Neural cell (in vitro differentiated cells): ENCODE data around the gene TBC1D9. TPM values are rescaled to one million over a fixed set of nuclear protein-coding genes. Genes with fewer than 3 reads are reported as not detected.

Source experiments
- H2AFZ ChIP-seq: fragments of 200-600, 300-800 bp; sonication (generic), shearing (Covaris generic); 2 replicates; pipeline ENCODE4 v1.6.0; 2014; ENCODE audit warnings: low read depth, mild to moderate bottlenecking, antibody characterized with exemption, low read length, moderate library complexity
- H3F3A ChIP-seq: fragments of 200-600 bp; shearing (Covaris generic); 2 replicates; pipeline ENCODE4 v1.6.1; 2016; ENCODE audit warnings: mild to moderate bottlenecking, moderate library complexity, mixed read lengths, antibody characterized with exemption, low read length; ENCODE audit not compliant: insufficient read depth, poor library complexity, severe bottlenecking
- H3K27ac ChIP-seq: fragments of 200-600, 300-800 bp; sonication (generic), shearing (Covaris generic); 2 replicates; pipeline ENCODE4 v1.5.1; 2014; ENCODE audit warnings: mild to moderate bottlenecking, low read length, moderate library complexity
- H3K27me3 ChIP-seq: fragments of 300-800, 200-600 bp; sonication (generic), shearing (Covaris generic); 2 replicates; pipeline ENCODE4 v1.6.0; 2014; ENCODE audit warnings: mild to moderate bottlenecking, low read depth, low read length, moderate library complexity; ENCODE audit not compliant: insufficient read depth
- H3K36me3 ChIP-seq: fragments of 300-800, 200-600 bp; sonication (generic), shearing (Covaris generic); 2 replicates; pipeline ENCODE4 v1.5.1; 2014; ENCODE audit warnings: mild to moderate bottlenecking, antibody characterized with exemption, low read length, moderate library complexity; ENCODE audit not compliant: insufficient read depth
- H3K4me2 ChIP-seq: fragments of 300-800, 200-600 bp; sonication (generic), shearing (Covaris generic); 2 replicates; pipeline ENCODE4 v1.6.0; 2014; ENCODE audit warnings: mild to moderate bottlenecking, low read length
- H3K4me3 ChIP-seq: fragments of 300-800, 200-600 bp; sonication (generic), shearing (Covaris generic); 2 replicates; pipeline ENCODE4 v1.5.1; 2014; ENCODE audit warnings: mild to moderate bottlenecking, low read length, moderate library complexity
- H3K79me2 ChIP-seq: fragments of 200-600 bp; shearing (Covaris generic); replicated peaks from 2 replicates; pipeline ENCODE4 v1.6.0; 2014; ENCODE audit warnings: mild to moderate bottlenecking, low read length, moderate library complexity; ENCODE audit not compliant: insufficient read depth
- H3K9ac ChIP-seq: fragments of 300-800, 200-600 bp; sonication (generic), shearing (Covaris generic); 2 replicates; pipeline ENCODE4 v1.6.1; 2016; ENCODE audit warnings: mild to moderate bottlenecking, low read length, mixed read lengths
- H3K9me2 ChIP-seq: fragments of 200-600 bp; shearing (Covaris generic); 2 replicates; pipeline ENCODE4 v1.6.1; 2016; ENCODE audit warnings: mild to moderate bottlenecking, low read length, mixed read lengths; ENCODE audit not compliant: insufficient read depth
- H3K9me3 ChIP-seq: fragments of 200-600, 300-800 bp; sonication (generic), shearing (Covaris generic); 2 replicates; pipeline ENCODE4 v1.6.1; 2016; ENCODE audit warnings: mild to moderate bottlenecking, mixed run types, low read length, moderate library complexity, mixed read lengths
- H4K20me1 ChIP-seq: fragments of 200-600 bp; shearing (Covaris generic); 2 replicates; pipeline ENCODE4 v1.6.1; 2016; ENCODE audit warnings: mild to moderate bottlenecking, mixed run types; ENCODE audit not compliant: insufficient read depth
- CTCF ChIP-seq: fragments of 450-650 bp; IDR thresholded peaks from 2 replicates; pipeline ENCODE4 v1.5.1; 2014; ENCODE audit warnings: antibody characterized with exemption, mild to moderate bottlenecking, moderate library complexity; ENCODE audit not compliant: poor library complexity, severe bottlenecking
- EP300 ChIP-seq: fragments of 450-650 bp; conservative IDR thresholded peaks from 2 replicates; pipeline ENCODE4 v1.6.1; 2014; ENCODE audit warnings: antibody characterized with exemption, mild to moderate bottlenecking, moderate library complexity; ENCODE audit not compliant: poor library complexity, severe bottlenecking
- EZH2 ChIP-seq: fragments of 200-600, 300-800 bp; shearing (Covaris generic), sonication (generic); IDR thresholded peaks from 2 replicates; pipeline ENCODE4 v1.6.1; 2014; ENCODE audit warnings: antibody characterized with exemption, low read length, borderline replicate concordance, mild to moderate bottlenecking; ENCODE audit not compliant: insufficient read depth, poor library complexity, severe bottlenecking
- MXI1 ChIP-seq: fragments of 450-650 bp; conservative IDR thresholded peaks from 2 replicates; pipeline ENCODE4 v1.6.1; 2014; ENCODE audit warnings: antibody characterized with exemption, mild to moderate bottlenecking; ENCODE audit not compliant: poor library complexity, severe bottlenecking
- POLR2AphosphoS5 ChIP-seq: IDR thresholded peaks from 2 replicates; pipeline ENCODE4 v1.6.1; 2012
- RAD21 ChIP-seq: fragments of 450-650 bp; conservative IDR thresholded peaks from 2 replicates; pipeline ENCODE4 v1.6.1; 2014; ENCODE audit warnings: antibody characterized with exemption, mild to moderate bottlenecking, moderate library complexity
- REST ChIP-seq: IDR thresholded peaks from 2 replicates; pipeline ENCODE4 v1.6.1; 2012; ENCODE audit warnings: borderline replicate concordance
- SMC3 ChIP-seq: fragments of 450-650 bp; conservative IDR thresholded peaks from 2 replicates; pipeline ENCODE4 v1.6.1; 2014; ENCODE audit warnings: antibody characterized with exemption, mild to moderate bottlenecking, moderate library complexity; ENCODE audit not compliant: poor library complexity
- TAF1 ChIP-seq: IDR thresholded peaks from 2 replicates; pipeline ENCODE4 v1.6.1; 2012; ENCODE audit warnings: low read depth
- polyA plus RNA-seq: library from polyadenylated mRNA; depleted of rRNA; stranded (reverse); fragments of >200 nt; gene quantifications from 2 replicates; pipeline ENCODE4 v1.2.3, GENCODE V29; 2014

TBC1D9 gene
- polyA plus RNA-seq, 1 donor from 2014 or later: 42.8 TPM

GRCh38 chr4:140744421-140744820 lies 11.8 kb downstream of the TBC1D9 start:
- H3K36me3 ChIP-seq: peaks cover 4% of the 10 kb centered on the region
- no peaks in the 10 kb centered on the region for H3K27me3 ChIP-seq
- no peak overlapping the region for H2AFZ ChIP-seq
- TF ChIP-seq CTCF: no peak
- TF ChIP-seq RAD21: no peak
- TF ChIP-seq EZH2: no peak
- TF ChIP-seq REST: no peak
- no peak for TF ChIP-seq TAF1
- no peak for TF ChIP-seq POLR2AphosphoS5
- TF ChIP-seq SMC3: no peak
- TF ChIP-seq EP300: no peak
- no peak for TF ChIP-seq MXI1
- no peaks in the 10 kb centered on the region for H3F3A ChIP-seq
- no peak overlapping the region for H3K4me2 ChIP-seq
- H3K9ac ChIP-seq: no peak overlapping the region
- H3K9me3 ChIP-seq: peaks cover 3% of the 10 kb centered on the region
- H3K9me2 ChIP-seq: no peaks in the 10 kb centered on the region
- H4K20me1 ChIP-seq: no peaks in the 10 kb centered on the region
- no peak overlapping the region for H3K4me3 ChIP-seq
- no peak overlapping the region for H3K27ac ChIP-seq
- H3K79me2 ChIP-seq: peaks cover 92% of the 10 kb centered on the region

DNA sequence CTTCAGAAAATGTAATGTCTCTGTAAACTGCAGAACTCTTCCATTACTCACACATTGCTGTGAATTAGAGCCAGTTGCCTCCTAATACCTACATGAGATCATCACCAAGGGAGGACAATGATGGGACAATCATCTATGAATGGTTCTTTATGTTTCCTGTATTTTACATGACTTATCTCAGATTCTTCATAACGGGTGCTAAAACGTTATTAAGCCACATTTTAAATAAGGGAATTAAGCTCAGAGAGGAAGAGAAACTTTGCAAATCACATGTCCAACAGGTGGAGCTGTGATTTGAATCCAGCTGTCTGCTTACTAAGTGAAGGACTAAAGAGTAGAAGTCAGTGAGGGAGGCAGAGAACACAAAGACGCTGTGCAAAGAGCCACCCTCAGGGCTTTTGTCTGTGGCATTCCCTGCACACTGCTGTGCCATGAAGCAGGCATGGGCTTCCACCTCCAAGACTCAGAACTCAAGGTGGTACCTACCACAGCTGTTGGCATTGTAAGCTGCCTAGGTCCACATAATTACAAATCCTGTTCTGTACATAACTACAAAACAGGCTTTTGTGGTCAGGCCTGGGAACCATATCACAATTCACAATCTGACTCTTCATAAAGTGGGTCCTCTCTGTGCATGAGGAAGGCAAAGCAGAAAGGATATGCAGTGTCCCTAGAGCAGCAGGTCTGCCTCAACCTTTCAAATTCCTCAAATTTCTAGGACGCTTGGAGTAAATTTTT lies 12.8 kb downstream of the TBC1D9 start:
- H3K9me3 ChIP-seq: no peaks in the 10 kb centered on the region
- no peaks in the 10 kb centered on the region for H4K20me1 ChIP-seq
- H3K4me2 ChIP-seq: no peak overlapping the region
- no peaks in the 10 kb centered on the region for H3K27me3 ChIP-seq
- TF ChIP-seq REST (no peak), POLR2AphosphoS5 (no peak), MXI1 (no peak), SMC3 (no peak), EP300 (no peak), RAD21 (no peak), TAF1 (no peak), CTCF (no peak), EZH2 (no peak)
- H3K79me2 ChIP-seq: peaks cover 92% of the 10 kb centered on the region
- H3F3A ChIP-seq: no peaks in the 10 kb centered on the region
- H3K9me2 ChIP-seq: no peaks in the 10 kb centered on the region
- no peak overlapping the region for H2AFZ ChIP-seq
- no peak overlapping the region for H3K4me3 ChIP-seq
- H3K9ac ChIP-seq: no peak overlapping the region
- H3K27ac ChIP-seq: no peak overlapping the region
- H3K36me3 ChIP-seq: no peaks in the 10 kb centered on the region
